SK-N-SH treated with all-trans-retinoic acid at 6 μM for 48 hours (cell line): Measurements from ENCODE around the gene DEPDC7.

Source experiments
- ARNTL ChIP-seq: fragments of 450-650 bp; formaldehyde crosslinking; IDR thresholded peaks from 2 replicates; pipeline ENCODE4 v1.5.0; 2020; ENCODE audit warnings: low read depth, mild to moderate bottlenecking, moderate library complexity, borderline replicate concordance
- CSDC2 ChIP-seq: fragments of 250-450 bp; sonication (Bioruptor Pico); IDR thresholded peaks from 2 replicates; pipeline ENCODE4 v1.5.0; 2020; ENCODE audit warnings: mild to moderate bottlenecking, moderate library complexity
- ESRRG ChIP-seq: fragments of 250-450 bp; sonication (Bioruptor Pico); IDR thresholded peaks from 2 replicates; pipeline ENCODE4 v1.6.1; 2021; ENCODE audit warnings: mild to moderate bottlenecking
- ZFP30 ChIP-seq: fragments of 450-650 bp; formaldehyde crosslinking; IDR thresholded peaks from 2 replicates; pipeline ENCODE4 v1.5.0; 2022; ENCODE audit warnings: mild to moderate bottlenecking, moderate library complexity
- ZNF8 ChIP-seq: fragments of 450-650 bp; formaldehyde crosslinking; IDR thresholded peaks from 2 replicates; pipeline ENCODE4 v1.5.0; 2020; ENCODE audit warnings: mild to moderate bottlenecking, moderate library complexity
- TF ChIP-seq, protein P1 (sequence below): fragments of 250-450 bp; sonication (Bioruptor Pico); IDR thresholded peaks from 2 replicates; pipeline ENCODE4 v1.8.0; 2020; ENCODE audit warnings: mild to moderate bottlenecking, moderate library complexity, borderline replicate concordance

DNA sequence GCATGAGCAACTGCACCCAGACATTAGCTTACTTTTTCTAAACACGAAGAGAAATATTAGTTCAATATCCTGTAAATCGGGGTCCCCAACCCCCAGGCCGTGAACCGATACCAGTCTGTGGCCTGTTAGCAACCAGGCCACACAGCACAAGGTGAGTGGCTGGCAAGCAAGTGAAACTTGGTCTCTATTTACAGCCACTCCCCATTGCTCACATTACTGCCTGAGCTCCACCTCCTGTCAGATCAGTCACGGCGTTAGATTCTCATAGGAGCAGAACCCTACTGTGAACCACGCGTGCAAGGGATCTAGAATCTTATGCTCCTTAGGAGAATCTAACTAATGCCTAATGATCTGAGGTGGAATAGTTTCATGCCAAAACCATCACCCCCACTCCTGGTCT, 27.8 kb upstream of the DEPDC7 start:
- TF ChIP-seq ARNTL (CRISPR knock-in tag) (no peak), ESRRG (no peak), ZFP30 (CRISPR knock-in tag) (no peak), CSDC2 (CRISPR knock-in tag) (no peak), ZNF8 (CRISPR knock-in tag) (no peak)
- TF ChIP-seq, protein P1, sequence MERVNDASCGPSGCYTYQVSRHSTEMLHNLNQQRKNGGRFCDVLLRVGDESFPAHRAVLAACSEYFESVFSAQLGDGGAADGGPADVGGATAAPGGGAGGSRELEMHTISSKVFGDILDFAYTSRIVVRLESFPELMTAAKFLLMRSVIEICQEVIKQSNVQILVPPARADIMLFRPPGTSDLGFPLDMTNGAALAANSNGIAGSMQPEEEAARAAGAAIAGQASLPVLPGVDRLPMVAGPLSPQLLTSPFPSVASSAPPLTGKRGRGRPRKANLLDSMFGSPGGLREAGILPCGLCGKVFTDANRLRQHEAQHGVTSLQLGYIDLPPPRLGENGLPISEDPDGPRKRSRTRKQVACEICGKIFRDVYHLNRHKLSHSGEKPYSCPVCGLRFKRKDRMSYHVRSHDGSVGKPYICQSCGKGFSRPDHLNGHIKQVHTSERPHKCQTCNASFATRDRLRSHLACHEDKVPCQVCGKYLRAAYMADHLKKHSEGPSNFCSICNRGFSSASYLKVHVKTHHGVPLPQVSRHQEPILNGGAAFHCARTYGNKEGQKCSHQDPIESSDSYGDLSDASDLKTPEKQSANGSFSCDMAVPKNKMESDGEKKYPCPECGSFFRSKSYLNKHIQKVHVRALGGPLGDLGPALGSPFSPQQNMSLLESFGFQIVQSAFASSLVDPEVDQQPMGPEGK (CRISPR knock-in tag), result no peak
